Coronary artery (tissue), 2 donors: ENCODE results near the gene GPR62.

ENCODE experiments used
- DNase-seq: peaks from one replicate; pipeline ENCODE4 v3.0.0-alpha.2; 2017; ENCODE audit warnings: low spot score
- H3K27ac ChIP-seq, 2 donors: fragments of 200-600 bp; sonication (generic); one replicate each; pipeline ENCODE4 v1.5.1; 2016 to 2019
- H3K4me3 ChIP-seq: fragments of 200-600 bp; sonication (generic); 2 replicates; pipeline ENCODE4 v1.5.1; 2016; ENCODE audit warnings: mild to moderate bottlenecking, moderate library complexity
- TF ChIP-seq, protein P1 (sequence below): fragments of 200-600 bp; sonication (generic); IDR thresholded peaks from one replicate; pipeline ENCODE4 v1.5.1; 2019; ENCODE audit warnings: antibody characterized with exemption

The GPR62 gene

DNA sequence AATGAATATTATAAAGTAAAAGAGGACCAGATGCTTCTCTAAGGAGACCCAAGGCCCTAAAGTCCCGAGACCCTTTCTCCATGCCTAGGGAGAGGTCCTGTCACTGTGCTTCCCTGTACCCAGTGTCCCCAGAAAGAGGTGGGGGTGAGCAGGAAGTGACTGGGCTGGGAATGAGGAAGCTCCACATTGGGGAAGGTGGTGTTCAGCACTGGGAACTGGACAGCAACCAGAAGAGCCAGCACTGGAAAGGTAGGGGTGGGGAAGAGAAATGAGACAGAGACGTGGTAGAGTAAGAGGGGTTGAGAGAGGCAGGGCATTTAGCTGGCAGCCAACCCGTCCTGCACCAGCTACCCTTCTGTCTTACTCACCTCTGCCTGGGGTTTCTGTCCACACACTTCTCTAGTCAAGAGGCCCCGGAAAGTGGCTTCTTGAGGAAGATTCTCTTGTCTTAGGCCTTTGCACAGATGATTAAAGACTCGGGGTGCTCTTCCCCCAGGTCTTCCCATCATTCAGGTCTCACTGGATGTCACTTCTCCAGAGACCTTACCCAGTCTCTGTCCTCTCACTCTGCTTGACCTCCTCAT lies 25.7 kb upstream of the GPR62 start:
- Histone ChIP-seq H3K27ac (no peak overlapping the region), H3K4me3 (no peak overlapping the region)
- DNase-seq = no peak
- TF ChIP-seq, protein P1, sequence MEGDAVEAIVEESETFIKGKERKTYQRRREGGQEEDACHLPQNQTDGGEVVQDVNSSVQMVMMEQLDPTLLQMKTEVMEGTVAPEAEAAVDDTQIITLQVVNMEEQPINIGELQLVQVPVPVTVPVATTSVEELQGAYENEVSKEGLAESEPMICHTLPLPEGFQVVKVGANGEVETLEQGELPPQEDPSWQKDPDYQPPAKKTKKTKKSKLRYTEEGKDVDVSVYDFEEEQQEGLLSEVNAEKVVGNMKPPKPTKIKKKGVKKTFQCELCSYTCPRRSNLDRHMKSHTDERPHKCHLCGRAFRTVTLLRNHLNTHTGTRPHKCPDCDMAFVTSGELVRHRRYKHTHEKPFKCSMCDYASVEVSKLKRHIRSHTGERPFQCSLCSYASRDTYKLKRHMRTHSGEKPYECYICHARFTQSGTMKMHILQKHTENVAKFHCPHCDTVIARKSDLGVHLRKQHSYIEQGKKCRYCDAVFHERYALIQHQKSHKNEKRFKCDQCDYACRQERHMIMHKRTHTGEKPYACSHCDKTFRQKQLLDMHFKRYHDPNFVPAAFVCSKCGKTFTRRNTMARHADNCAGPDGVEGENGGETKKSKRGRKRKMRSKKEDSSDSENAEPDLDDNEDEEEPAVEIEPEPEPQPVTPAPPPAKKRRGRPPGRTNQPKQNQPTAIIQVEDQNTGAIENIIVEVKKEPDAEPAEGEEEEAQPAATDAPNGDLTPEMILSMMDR = no peak

GRCh38 chr3:51930439-51930838 lies 24.7 kb upstream of the GPR62 start:
- H3K4me3 ChIP-seq = no peak overlapping the region
- TF ChIP-seq, protein P1 = no peak
- DNase-seq = no peak
- H3K27ac ChIP-seq = no peak overlapping the region

DNA sequence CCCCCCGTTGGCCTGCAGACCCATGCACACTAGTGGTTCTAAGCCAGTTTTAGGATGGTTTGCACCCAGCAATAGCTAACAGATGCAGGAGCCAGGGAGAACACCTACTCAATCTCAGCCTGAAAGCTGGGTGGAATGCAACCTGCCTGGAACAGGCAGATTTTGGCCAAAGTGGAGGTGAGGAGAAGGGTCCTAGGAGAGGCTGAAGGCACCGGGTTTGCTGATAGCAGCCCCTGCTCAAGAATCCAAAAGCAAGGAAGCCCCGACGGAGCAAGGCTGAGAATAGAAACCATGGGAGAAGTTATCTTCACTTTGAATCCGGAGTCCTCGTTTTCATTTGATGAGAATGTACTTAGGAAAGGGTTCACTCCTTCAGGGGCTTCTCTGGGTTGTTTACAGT lies 23.4 kb upstream of the GPR62 start:
- Histone ChIP-seq H3K4me3 (no peak overlapping the region), H3K27ac (no peak overlapping the region)
- TF ChIP-seq, protein P1 = no peak
- DNase-seq = no peak

- TF ChIP-seq, protein P1 = no peak
- Histone ChIP-seq H3K4me3 (no peak overlapping the region), H3K27ac (no peak overlapping the region)
- no peak for DNase-seq
Observed at GRCh38 chr3:51932471-51933370, 22.5 kb upstream of the GPR62 start.

- no peak for DNase-seq
- no peak overlapping the region for H3K27ac ChIP-seq
- TF ChIP-seq, protein P1 = no peak
- H3K4me3 ChIP-seq = no peak overlapping the region
Observed at GRCh38 chr3:51933471-51934138, 21.6 kb upstream of the GPR62 start.

DNA sequence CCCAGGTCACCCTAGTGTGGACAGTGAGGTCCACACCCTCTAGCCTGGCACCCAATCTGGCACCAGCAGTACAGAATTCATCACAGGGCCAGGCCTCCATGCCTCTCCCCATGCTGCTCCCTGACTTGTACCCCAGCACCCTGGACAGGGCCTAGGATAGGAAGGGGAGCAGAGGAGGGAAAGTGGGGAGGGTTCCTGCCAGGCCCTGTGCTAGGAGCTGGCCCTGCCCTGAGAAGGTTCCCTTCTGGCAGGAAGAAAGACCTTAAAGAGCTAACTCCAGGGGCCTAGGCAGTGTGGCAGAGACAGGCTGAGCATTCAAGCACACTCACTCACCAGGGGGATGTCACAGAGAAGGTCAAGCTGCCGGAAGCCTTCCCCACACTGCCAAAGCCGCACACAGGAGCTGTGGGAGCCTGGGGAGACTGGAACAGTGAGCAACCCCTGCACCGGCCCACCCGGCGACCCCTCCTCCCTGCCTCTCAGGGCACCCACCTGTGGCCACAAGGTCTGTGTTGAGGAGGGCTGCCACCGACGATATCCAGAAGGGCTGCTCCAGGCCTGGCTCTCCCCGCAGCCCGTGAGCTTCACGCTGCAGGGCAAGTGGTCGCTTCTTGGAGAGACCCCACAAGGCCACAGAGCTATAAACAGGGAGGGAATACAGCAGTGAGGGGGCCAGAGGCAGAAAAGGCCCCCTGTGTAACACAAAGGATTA lies 20.9 kb upstream of the GPR62 start:
- TF ChIP-seq, protein P1 = no peak
- H3K27ac ChIP-seq = no peak overlapping the region
- DNase-seq = no peak

More for the DNA sequence above, 20.9 kb upstream of the GPR62 start:
- H3K4me3 ChIP-seq = no peak overlapping the region
